ENCODE measurements around the gene MAN1A2. TPM values are rescaled to one million over a fixed set of nuclear protein-coding genes. Genes with fewer than 3 reads are reported as not detected.

Gene MAN1A2
- total and polyA plus RNA-seq, 7 donors = 1.8 to 52.8 (median 36.8) TPM

DNA sequence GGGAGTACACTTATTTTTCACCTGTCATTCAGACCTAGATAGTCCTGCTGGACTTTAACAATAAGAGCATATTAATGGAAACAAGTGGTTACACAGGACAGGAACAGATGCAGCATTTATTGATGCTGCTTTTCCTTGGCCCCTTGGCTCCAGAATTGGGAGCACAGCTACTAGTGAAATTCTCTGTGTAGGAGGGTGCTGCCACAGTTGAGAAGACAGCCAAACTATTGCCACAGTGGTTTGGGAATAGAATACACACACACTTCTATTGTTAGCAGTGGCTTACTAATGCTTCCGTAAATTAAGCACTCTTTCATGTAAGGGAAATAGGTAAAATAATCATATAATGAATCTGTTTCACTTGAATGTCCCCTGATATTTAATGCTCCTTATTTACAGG lies 133.3 kb downstream of the MAN1A2 start:
- no peak overlapping the region for H3K4me3 ChIP-seq
- TF ChIP-seq POLR2AphosphoS5 (IDR thresholded peaks at IDR 0.05) (no peak), POLR2A (IDR thresholded peaks at IDR 0.05) (no peak), EP300 (IDR thresholded peaks at IDR 0.05) (no peak)
- TF ChIP-seq, protein P1, sequence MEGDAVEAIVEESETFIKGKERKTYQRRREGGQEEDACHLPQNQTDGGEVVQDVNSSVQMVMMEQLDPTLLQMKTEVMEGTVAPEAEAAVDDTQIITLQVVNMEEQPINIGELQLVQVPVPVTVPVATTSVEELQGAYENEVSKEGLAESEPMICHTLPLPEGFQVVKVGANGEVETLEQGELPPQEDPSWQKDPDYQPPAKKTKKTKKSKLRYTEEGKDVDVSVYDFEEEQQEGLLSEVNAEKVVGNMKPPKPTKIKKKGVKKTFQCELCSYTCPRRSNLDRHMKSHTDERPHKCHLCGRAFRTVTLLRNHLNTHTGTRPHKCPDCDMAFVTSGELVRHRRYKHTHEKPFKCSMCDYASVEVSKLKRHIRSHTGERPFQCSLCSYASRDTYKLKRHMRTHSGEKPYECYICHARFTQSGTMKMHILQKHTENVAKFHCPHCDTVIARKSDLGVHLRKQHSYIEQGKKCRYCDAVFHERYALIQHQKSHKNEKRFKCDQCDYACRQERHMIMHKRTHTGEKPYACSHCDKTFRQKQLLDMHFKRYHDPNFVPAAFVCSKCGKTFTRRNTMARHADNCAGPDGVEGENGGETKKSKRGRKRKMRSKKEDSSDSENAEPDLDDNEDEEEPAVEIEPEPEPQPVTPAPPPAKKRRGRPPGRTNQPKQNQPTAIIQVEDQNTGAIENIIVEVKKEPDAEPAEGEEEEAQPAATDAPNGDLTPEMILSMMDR (IDR thresholded peaks at IDR 0.05) = no peak
- H3K36me3 ChIP-seq = peaks cover 0 to 33% (median 2%) of the 10 kb centered on the region in 4 donors
- no peaks in the 10 kb centered on the region for H3K27me3 ChIP-seq
- H3K9me3 ChIP-seq = no peaks in the 10 kb centered on the region
- peaks cover 0 to 10% (median 6%) of the 10 kb centered on the region in 4 donors for H3K4me1 ChIP-seq
- no peak overlapping the region for H3K27ac ChIP-seq
- intact Hi-C loops (cut with DNase I) = no loop called here
- 100% methylated on average over 1 of the region's 1 CpG for WGBS, 2 donors
- no peak for DNase-seq

DNA sequence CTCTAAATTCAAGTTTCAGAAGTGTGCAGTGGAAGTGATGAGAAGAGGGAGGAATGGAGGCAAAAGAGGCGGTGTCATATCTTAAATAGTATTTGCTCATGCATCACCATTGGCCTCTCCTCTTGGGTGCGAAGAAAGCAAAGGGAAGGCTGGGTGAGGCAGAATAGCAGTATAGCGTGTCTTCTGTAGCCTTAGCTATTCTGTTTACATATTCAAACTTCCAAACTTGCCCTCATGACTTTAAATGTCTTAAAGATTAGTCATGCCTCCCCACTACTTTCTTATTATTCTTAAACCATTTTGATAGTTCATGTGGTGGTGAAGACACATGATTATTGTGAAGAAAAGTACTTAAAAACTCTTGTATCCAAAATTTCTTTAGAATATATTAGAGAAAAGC lies 134.0 kb downstream of the MAN1A2 start:
- TF ChIP-seq POLR2A (IDR thresholded peaks at IDR 0.05) (no peak), POLR2AphosphoS5 (IDR thresholded peaks at IDR 0.05) (no peak), EP300 (IDR thresholded peaks at IDR 0.05) (no peak)
- TF ChIP-seq, protein P1 (IDR thresholded peaks at IDR 0.05) = no peak
- WGBS, 2 donors = 93 to 94% methylated on average over 3 of the region's 3 CpGs
- peaks cover 0 to 33% (median 2%) of the 10 kb centered on the region in 4 donors for H3K36me3 ChIP-seq

DNA sequence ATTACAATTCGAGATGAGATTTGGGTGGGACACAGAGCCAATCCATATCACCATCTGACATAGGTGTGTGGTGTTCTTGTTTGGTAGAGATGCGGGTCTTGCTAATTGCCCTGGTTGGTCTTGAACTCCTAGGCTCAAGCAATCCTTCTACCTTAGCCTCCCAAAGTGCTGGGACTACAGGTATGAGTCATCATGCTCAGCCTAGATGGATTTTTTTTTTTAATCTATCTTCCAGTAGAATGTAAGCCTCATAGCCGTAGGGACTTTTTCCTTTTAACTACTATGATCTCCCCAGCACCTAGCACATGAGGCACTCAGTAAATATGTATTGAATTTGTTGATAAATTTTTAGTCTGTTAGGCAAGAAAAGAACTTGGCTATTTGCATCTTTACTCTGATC lies 144.0 kb downstream of the MAN1A2 start:
- WGBS, 2 donors = 86 to 93% methylated on average over 3 of the region's 3 CpGs

More for the DNA sequence above, 134.0 kb downstream of the MAN1A2 start:
- DNase-seq = no peak
- H3K4me1 ChIP-seq = peaks cover 0 to 10% (median 6%) of the 10 kb centered on the region in 4 donors
- no peaks in the 10 kb centered on the region for H3K27me3 ChIP-seq
- no peaks in the 10 kb centered on the region for H3K9me3 ChIP-seq
- H3K4me3 ChIP-seq = no peak overlapping the region
- no peak overlapping the region for H3K27ac ChIP-seq
- intact Hi-C loops (cut with DNase I) = no loop called here

DNA sequence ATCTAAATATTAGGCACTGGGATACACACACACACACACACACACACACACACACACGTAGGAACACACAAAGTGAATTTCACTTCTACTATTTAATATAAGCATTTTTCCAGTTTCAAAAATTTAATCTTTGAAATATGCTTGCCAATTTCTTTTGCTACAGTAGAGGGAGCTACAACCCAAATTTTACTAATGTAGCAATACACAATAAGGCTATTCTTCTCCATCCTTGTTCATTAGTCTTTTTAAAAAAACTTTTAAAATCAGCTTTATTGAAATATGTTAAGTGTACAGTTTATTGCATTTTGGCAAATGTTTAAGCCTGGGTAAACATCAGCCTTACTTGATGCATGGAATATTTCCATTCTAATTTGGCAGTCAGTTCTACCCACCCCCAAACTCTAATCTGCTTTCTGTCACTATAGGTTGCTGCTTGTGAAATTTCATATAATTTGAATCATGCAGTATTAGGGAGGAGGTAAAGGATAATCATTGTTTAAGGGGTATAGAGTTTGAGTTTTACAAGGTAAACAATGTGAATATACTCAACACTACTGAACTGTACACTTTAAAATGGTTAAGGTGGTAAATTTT lies 145.6 kb downstream of the MAN1A2 start:
- TF ChIP-seq, protein P1 (IDR thresholded peaks at IDR 0.05) = peak in 3 of 4 experiments; percentile 38 to 49 (median 44)
- TF ChIP-seq POLR2A (IDR thresholded peaks at IDR 0.05) (no peak), EP300 (IDR thresholded peaks at IDR 0.05) (no peak), POLR2AphosphoS5 (IDR thresholded peaks at IDR 0.05) (no peak)
- intact Hi-C loops (cut with DNase I) = loop anchor here (2.0 to 5.0 kb wide), 2 partner anchors 242 to 379 kb away; no protein-coding TSS in a partner anchor
- no peak for DNase-seq
- no peaks in the 10 kb centered on the region for H3K4me1 ChIP-seq
- H3K27me3 ChIP-seq = no peaks in the 10 kb centered on the region
- peaks cover 0 to 11% (median 2%) of the 10 kb centered on the region in 4 donors for H3K36me3 ChIP-seq
- WGBS, 2 donors = 7 to 8% methylated on average over 1 of the region's 1 CpG
- H3K27ac ChIP-seq = no peak overlapping the region
- no peaks in the 10 kb centered on the region for H3K9me3 ChIP-seq
- no peak overlapping the region for H3K4me3 ChIP-seq

More for the DNA sequence above, 144.0 kb downstream of the MAN1A2 start:
- H3K4me1 ChIP-seq = no peaks in the 10 kb centered on the region
- H3K36me3 ChIP-seq = peaks cover 0 to 10% (median 0%) of the 10 kb centered on the region in 4 donors
- no peaks in the 10 kb centered on the region for H3K9me3 ChIP-seq
- no peak overlapping the region for H3K4me3 ChIP-seq
- no peak overlapping the region for H3K27ac ChIP-seq
- DNase-seq = no peak
- TF ChIP-seq, protein P1 (IDR thresholded peaks at IDR 0.05) = no peak
- no peak for TF ChIP-seq POLR2A (IDR thresholded peaks at IDR 0.05)
- no peak for TF ChIP-seq POLR2AphosphoS5 (IDR thresholded peaks at IDR 0.05)
- TF ChIP-seq EP300 (IDR thresholded peaks at IDR 0.05) = no peak
- intact Hi-C loops (cut with DNase I) = loop anchor here (5.0 kb wide), 1 partner anchor 381 kb away; no protein-coding TSS in a partner anchor
- no peaks in the 10 kb centered on the region for H3K27me3 ChIP-seq
